SK-N-MC (cell line): ENCODE results near the gene RALGDS.

Experiments used
- DNase-seq: peaks from one replicate; pipeline ENCODE4 v3.0.0-alpha.2; 2011; ENCODE audit warnings: low read depth, low spot score
- H3K27ac ChIP-seq: fragments of 200-600 bp; sonication (generic); 2 replicates; pipeline ENCODE4 v1.5.1; 2016; ENCODE audit warnings: mixed run types
- H3K36me3 ChIP-seq: fragments of 200-600 bp; sonication (generic); 2 replicates; pipeline ENCODE4 v1.6.1; 2017; ENCODE audit warnings: antibody characterized with exemption, low read length, mixed read lengths; ENCODE audit not compliant: insufficient read depth
- H3K4me3 ChIP-seq: fragments of 200-600 bp; sonication (generic); 2 replicates; pipeline ENCODE4 v1.5.1; 2016
- H3K9ac ChIP-seq: fragments of 200-600 bp; sonication (generic); 2 replicates; pipeline ENCODE4 v1.8.0; 2017; ENCODE audit warnings: mixed run types, mixed read lengths; ENCODE audit not compliant: insufficient read length
- H3K9me3 ChIP-seq: fragments of 200-600 bp; sonication (generic); 2 replicates; pipeline ENCODE4 v1.6.1; 2017; ENCODE audit warnings: low read depth, mild to moderate bottlenecking, antibody characterized with exemption, low read length, moderate library complexity, mixed read lengths
- EZH2 ChIP-seq: fragments of 200-600 bp; sonication (generic); IDR thresholded peaks from one replicate; pipeline ENCODE4 v1.6.1; 2017; ENCODE audit warnings: antibody characterized with exemption
- FOXP2 ChIP-seq: optimal IDR thresholded peaks from 2 replicates; pipeline ENCODE3; 2011; ENCODE audit warnings: mild to moderate bottlenecking, moderate library complexity; ENCODE audit not compliant: insufficient read depth; ENCODE audit errors: extremely low read length, control extremely low read depth
- POLR2AphosphoS5 ChIP-seq: IDR thresholded peaks from 2 replicates; pipeline ENCODE4 v1.6.1; 2012; ENCODE audit warnings: mild to moderate bottlenecking, low read depth, low read length, borderline replicate concordance

RALGDS gene

GRCh38 chr9:133102190-133103021, 18.6 kb downstream of the RALGDS start:
- no peak overlapping the region for H3K4me3 ChIP-seq
- H3K9ac ChIP-seq: no peak overlapping the region
- peaks cover 53% of the 10 kb centered on the region for H3K36me3 ChIP-seq
- TF ChIP-seq EZH2: no peak
- no peak for TF ChIP-seq FOXP2
- no peak for TF ChIP-seq POLR2AphosphoS5
- no peak overlapping the region for H3K27ac ChIP-seq
- no peaks in the 10 kb centered on the region for H3K9me3 ChIP-seq
- no peak for DNase-seq

- no peak for DNase-seq
- H3K36me3 ChIP-seq: peaks cover 56% of the 10 kb centered on the region
Observed at GRCh38 chr9:133101356-133102189, 19.5 kb downstream of the RALGDS start.

GRCh38 chr9:133100506-133101355, 20.3 kb downstream of the RALGDS start:
- TF ChIP-seq FOXP2 (no peak), POLR2AphosphoS5 (no peak), EZH2 (no peak)
- Histone ChIP-seq H3K9me3 (peaks cover 3% of the 10 kb centered on the region; the same call in 1 of the 2 replicates), H3K36me3 (peaks cover 56% of the 10 kb centered on the region), H3K4me3 (no peak overlapping the region), H3K27ac (no peak overlapping the region), H3K9ac (no peak overlapping the region)
- DNase-seq: no peak

More at GRCh38 chr9:133101356-133102189, 19.5 kb downstream of the RALGDS start:
- Histone ChIP-seq H3K27ac (no peak overlapping the region), H3K9me3 (no peaks in the 10 kb centered on the region; the same call in 1 of the 2 replicates), H3K9ac (no peak overlapping the region), H3K4me3 (no peak overlapping the region)
- TF ChIP-seq POLR2AphosphoS5: no peak

- peaks cover 56% of the 10 kb centered on the region for H3K36me3 ChIP-seq
- H3K4me3 ChIP-seq: no peak overlapping the region
- TF ChIP-seq FOXP2 (no peak), EZH2 (no peak), POLR2AphosphoS5 (no peak)
- H3K9me3 ChIP-seq: peaks cover 4% of the 10 kb centered on the region; the same call in 1 of the 2 replicates
- DNase-seq: no peak
- H3K27ac ChIP-seq: no peak overlapping the region
- H3K9ac ChIP-seq: no peak overlapping the region
Observed at GRCh38 chr9:133099726-133100505, 21.1 kb downstream of the RALGDS start.

- Histone ChIP-seq H3K4me3 (no peak overlapping the region), H3K36me3 (peaks cover 56% of the 10 kb centered on the region), H3K9ac (no peak overlapping the region), H3K9me3 (peaks cover 4% of the 10 kb centered on the region; the same call in 1 of the 2 replicates), H3K27ac (no peak overlapping the region)
- no peak for TF ChIP-seq EZH2
- TF ChIP-seq FOXP2: no peak
- TF ChIP-seq POLR2AphosphoS5: no peak
- no peak for DNase-seq
Observed at GRCh38 chr9:133098871-133099270, 22.2 kb downstream of the RALGDS start.

GRCh38 chr9:133098104-133098754, 22.8 kb downstream of the RALGDS start:
- Histone ChIP-seq H3K36me3 (peaks cover 52% of the 10 kb centered on the region), H3K27ac (no peak overlapping the region), H3K9me3 (peaks cover 4% of the 10 kb centered on the region; the same call in 1 of the 2 replicates), H3K4me3 (no peak overlapping the region), H3K9ac (no peak overlapping the region)
- no peak for TF ChIP-seq EZH2
- no peak for TF ChIP-seq FOXP2
- TF ChIP-seq POLR2AphosphoS5: no peak
- DNase-seq: no peak
